Keratinocyte (primary cell): ENCODE measurements around the gene TMEM185B. TPM values are rescaled to one million over a fixed set of nuclear protein-coding genes. Genes with fewer than 3 reads are reported as not detected.

Experiments used
- DNase-seq: peaks from one replicate; pipeline ENCODE4 v3.0.0-alpha.2; 2011; ENCODE audit warnings: low read depth, missing footprints, low spot score
- FAIRE-seq: peaks from 2 replicates; lab custom pipeline; 2011; peaks lifted over from hg19 to GRCh38; lab: Jason Lieb, UNC
- H2AFZ ChIP-seq: 2 replicates; pipeline ENCODE4 v1.6.0; 2012; ENCODE audit warnings: low read length, control low read depth, inconsistent platforms; ENCODE audit not compliant: control insufficient read depth
- H3K27ac ChIP-seq: 2 replicates; pipeline ENCODE4 v1.5.1; 2011; ENCODE audit warnings: low read length; ENCODE audit not compliant: control insufficient read depth, insufficient read depth
- H3K27me3 ChIP-seq: 3 replicates; pipeline ENCODE4 v1.6.0; 2011; ENCODE audit warnings: low read length; ENCODE audit not compliant: control insufficient read depth, insufficient read depth; ENCODE audit errors: extremely low read depth
- H3K36me3 ChIP-seq, 2 experiments: 2 replicates in 1 of 2; 3 replicates in 1 of 2; pipeline ENCODE4 v1.5.1; 2011; ENCODE audit warnings: low read length in 2 of 2, mild to moderate bottlenecking in 1 of 2; ENCODE audit not compliant: control insufficient read depth in 2 of 2, insufficient read depth in 2 of 2; ENCODE audit errors: extremely low read depth in 1 of 2
- H3K4me1 ChIP-seq: 3 replicates; pipeline ENCODE4 v1.5.1; 2011; ENCODE audit warnings: low read length; ENCODE audit not compliant: control insufficient read depth, insufficient read depth; ENCODE audit errors: extremely low read depth
- H3K4me2 ChIP-seq: 3 replicates; pipeline ENCODE4 v1.6.0; 2011; ENCODE audit warnings: low read depth, low read length; ENCODE audit not compliant: control insufficient read depth, insufficient read depth; ENCODE audit errors: extremely low read depth
- H3K4me3 ChIP-seq, 3 experiments: fragments of 200-600 bp in 1 of 3; sonication (generic) in 1 of 3; 2 replicates in 2 of 3; 3 replicates in 1 of 3; pipeline ENCODE4 v1.5.1; 2011 to 2016; ENCODE audit warnings: low read length in 3 of 3, mild to moderate bottlenecking in 3 of 3, control low read depth in 2 of 3, inconsistent platforms in 1 of 3, low read depth in 1 of 3, mixed read lengths in 1 of 3, mixed run types in 1 of 3, moderate library complexity in 1 of 3; ENCODE audit not compliant: control insufficient read depth in 2 of 3, insufficient read depth in 2 of 3; ENCODE audit errors: extremely low read depth in 1 of 3
- H3K79me2 ChIP-seq: 2 replicates; pipeline ENCODE4 v1.6.0; 2012; ENCODE audit warnings: low read length; ENCODE audit not compliant: control insufficient read depth, insufficient read depth
- H3K9ac ChIP-seq: 3 replicates; pipeline ENCODE4 v1.6.0; 2011; ENCODE audit warnings: low read length; ENCODE audit not compliant: control insufficient read depth, insufficient read depth; ENCODE audit errors: extremely low read depth
- H3K9me1 ChIP-seq: 3 replicates; pipeline ENCODE4 v1.6.0; 2011; ENCODE audit warnings: low read length; ENCODE audit not compliant: control insufficient read depth, insufficient read depth; ENCODE audit errors: extremely low read depth
- H3K9me3 ChIP-seq: 2 replicates; pipeline ENCODE4 v1.5.1; 2012; ENCODE audit warnings: low read depth, low read length; ENCODE audit not compliant: control insufficient read depth
- H4K20me1 ChIP-seq: 3 replicates; pipeline ENCODE4 v1.6.0; 2011; ENCODE audit warnings: low read length; ENCODE audit not compliant: control insufficient read depth, insufficient read depth; ENCODE audit errors: extremely low read depth
- CTCF ChIP-seq, 3 experiments: IDR thresholded peaks in 1 of 3; conservative IDR thresholded peaks in 1 of 3; optimal IDR thresholded peaks in 1 of 3; 2 replicates in 2 of 3; 3 replicates in 1 of 3; pipeline versions ENCODE3 to v1.5.1; 2011; ENCODE audit warnings: low read length in 3 of 3, mild to moderate bottlenecking in 3 of 3, moderate library complexity in 2 of 3, control low read depth in 1 of 3, inconsistent platforms in 1 of 3; ENCODE audit not compliant: insufficient read depth in 2 of 3; ENCODE audit errors: extremely low read depth in 1 of 3
- EZH2 ChIP-seq: IDR thresholded peaks from one replicate; pipeline ENCODE4 v1.6.1; 2012; ENCODE audit warnings: inconsistent platforms, mild to moderate bottlenecking, low read length, moderate library complexity
- dilution Hi-C: fragments of 300-500 bp; cut with MboI; formaldehyde crosslinking; loops from one replicate; pipeline ENCODE4 v1.7.0; 2020; ENCODE audit warnings: low sequenced_read_pairs; ENCODE audit not compliant: extremely low pct_ligation_motif_present
- polyA plus RNA-seq, 5 experiments: library from polyadenylated mRNA; depleted of rRNA in 3 of 5; stranded (reverse) in 3 of 5; stranded (forward) in 1 of 5; unstranded in 1 of 5; fragments of >200 nt; gene quantifications; 1 replicate in 1 of 5; 2 replicates in 3 of 5; 3 replicates in 1 of 5; pipeline versions ENCODE4 v1.2.1 to v1.2.3, GENCODE V29; 2011 to 2012; ENCODE audit warnings: missing spikeins in 2 of 5, low read depth in 1 of 5, low replicate concordance in 1 of 5

Gene TMEM185B
- polyA plus RNA-seq, 1 donor (not counting 4 experiments of a cell fraction or from before 2014, with no cell fraction given): 13.4 TPM

- H3K27ac ChIP-seq: no peak overlapping the region
- H3K9me3 ChIP-seq: no peaks in the 10 kb centered on the region
- no peak for TF ChIP-seq EZH2
- TF ChIP-seq CTCF (optimal IDR thresholded peaks at IDR 0.05 in 1 of 3, IDR thresholded peaks at IDR 0.05 in 1 of 3, conservative IDR thresholded peaks at IDR 0.05 in 1 of 3; ENCODE audit: extremely low read depth in 1 of 3, insufficient read depth in 2 of 3, low read length in 3 of 3): no peak
- no peak overlapping the region for H2AFZ ChIP-seq
- dilution Hi-C loops: no loop called here
- no peaks in the 10 kb centered on the region for H4K20me1 ChIP-seq
- no peak overlapping the region for H3K4me3 ChIP-seq
- FAIRE-seq (no peak), DNase-seq (no peak)
- no peaks in the 10 kb centered on the region for H3K9me1 ChIP-seq
- H3K79me2 ChIP-seq: no peaks in the 10 kb centered on the region
- no peak overlapping the region for H3K4me2 ChIP-seq
- H3K9ac ChIP-seq: no peak overlapping the region
- no peaks in the 10 kb centered on the region for H3K4me1 ChIP-seq
- no peaks in the 10 kb centered on the region for H3K27me3 ChIP-seq
- no peaks in the 10 kb centered on the region for H3K36me3 ChIP-seq
These were observed 12.9 kb downstream of the TMEM185B start for GRCh38 chr2:120210270-120210693.

- H3K9me3 ChIP-seq: no peaks in the 10 kb centered on the region
- H3K9ac ChIP-seq: no peak overlapping the region
- no peak overlapping the region for H2AFZ ChIP-seq
- H3K27me3 ChIP-seq: no peaks in the 10 kb centered on the region
- H3K79me2 ChIP-seq: no peaks in the 10 kb centered on the region
- H3K9me1 ChIP-seq: no peaks in the 10 kb centered on the region
- no peak for TF ChIP-seq EZH2
- TF ChIP-seq CTCF (optimal IDR thresholded peaks at IDR 0.05 in 1 of 3, IDR thresholded peaks at IDR 0.05 in 1 of 3, conservative IDR thresholded peaks at IDR 0.05 in 1 of 3; ENCODE audit: extremely low read depth in 1 of 3, insufficient read depth in 2 of 3, low read length in 3 of 3): no peak
- H3K4me1 ChIP-seq: no peaks in the 10 kb centered on the region
- FAIRE-seq (no peak), DNase-seq (no peak)
- no peak overlapping the region for H3K4me2 ChIP-seq
- H3K36me3 ChIP-seq: no peaks in the 10 kb centered on the region
- no peaks in the 10 kb centered on the region for H4K20me1 ChIP-seq
- H3K4me3 ChIP-seq: no peak overlapping the region
- dilution Hi-C loops: no loop called here
- H3K27ac ChIP-seq: no peak overlapping the region
These were observed 13.6 kb downstream of the TMEM185B start for GRCh38 chr2:120209427-120210269.
